ENCODE results near the gene COL13A1.

DNA sequence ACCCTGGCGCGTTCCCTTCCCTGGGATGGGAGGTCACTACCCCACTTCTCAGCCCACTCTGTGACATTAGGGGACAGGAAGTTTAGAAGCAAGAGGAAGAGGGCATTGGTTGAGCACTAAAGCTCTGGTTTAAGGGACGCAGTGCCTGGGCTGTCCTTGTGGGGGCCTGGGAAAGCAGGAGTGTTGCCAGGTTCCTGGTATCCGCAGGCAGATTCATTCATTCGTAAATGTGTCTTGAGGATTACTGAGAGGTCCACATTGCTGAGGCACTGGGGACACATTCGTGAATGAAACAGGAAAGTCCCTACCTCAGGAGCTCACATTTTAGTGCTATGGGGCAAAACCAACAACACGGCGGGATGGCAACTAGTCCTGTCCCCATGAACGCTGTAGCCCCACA is 69.4 kb downstream of the COL13A1 start:
- TF ChIP-seq POLR2A (IDR thresholded peaks at IDR 0.05) (no peak), EP300 (IDR thresholded peaks at IDR 0.05) (no peak), POLR2AphosphoS5 (IDR thresholded peaks at IDR 0.05) (no peak)
- TF ChIP-seq, protein P1, sequence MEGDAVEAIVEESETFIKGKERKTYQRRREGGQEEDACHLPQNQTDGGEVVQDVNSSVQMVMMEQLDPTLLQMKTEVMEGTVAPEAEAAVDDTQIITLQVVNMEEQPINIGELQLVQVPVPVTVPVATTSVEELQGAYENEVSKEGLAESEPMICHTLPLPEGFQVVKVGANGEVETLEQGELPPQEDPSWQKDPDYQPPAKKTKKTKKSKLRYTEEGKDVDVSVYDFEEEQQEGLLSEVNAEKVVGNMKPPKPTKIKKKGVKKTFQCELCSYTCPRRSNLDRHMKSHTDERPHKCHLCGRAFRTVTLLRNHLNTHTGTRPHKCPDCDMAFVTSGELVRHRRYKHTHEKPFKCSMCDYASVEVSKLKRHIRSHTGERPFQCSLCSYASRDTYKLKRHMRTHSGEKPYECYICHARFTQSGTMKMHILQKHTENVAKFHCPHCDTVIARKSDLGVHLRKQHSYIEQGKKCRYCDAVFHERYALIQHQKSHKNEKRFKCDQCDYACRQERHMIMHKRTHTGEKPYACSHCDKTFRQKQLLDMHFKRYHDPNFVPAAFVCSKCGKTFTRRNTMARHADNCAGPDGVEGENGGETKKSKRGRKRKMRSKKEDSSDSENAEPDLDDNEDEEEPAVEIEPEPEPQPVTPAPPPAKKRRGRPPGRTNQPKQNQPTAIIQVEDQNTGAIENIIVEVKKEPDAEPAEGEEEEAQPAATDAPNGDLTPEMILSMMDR (IDR thresholded peaks at IDR 0.05) = no peak
